HG02610 (cell line): ENCODE measurements around the gene TDRD10.

Experiments used
- ATAC-seq: cut with Tn5 transposase; IDR thresholded peaks from one replicate; pipeline ENCODE4 v1.9.1; 2021; ENCODE audit warnings: mild to moderate bottlenecking, moderate library complexity; ENCODE audit not compliant: unreplicated experiment

TDRD10 gene, protein sequence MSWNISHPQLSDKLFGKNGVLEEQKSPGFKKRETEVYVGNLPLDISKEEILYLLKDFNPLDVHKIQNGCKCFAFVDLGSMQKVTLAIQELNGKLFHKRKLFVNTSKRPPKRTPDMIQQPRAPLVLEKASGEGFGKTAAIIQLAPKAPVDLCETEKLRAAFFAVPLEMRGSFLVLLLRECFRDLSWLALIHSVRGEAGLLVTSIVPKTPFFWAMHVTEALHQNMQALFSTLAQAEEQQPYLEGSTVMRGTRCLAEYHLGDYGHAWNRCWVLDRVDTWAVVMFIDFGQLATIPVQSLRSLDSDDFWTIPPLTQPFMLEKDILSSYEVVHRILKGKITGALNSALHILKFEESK

DNA sequence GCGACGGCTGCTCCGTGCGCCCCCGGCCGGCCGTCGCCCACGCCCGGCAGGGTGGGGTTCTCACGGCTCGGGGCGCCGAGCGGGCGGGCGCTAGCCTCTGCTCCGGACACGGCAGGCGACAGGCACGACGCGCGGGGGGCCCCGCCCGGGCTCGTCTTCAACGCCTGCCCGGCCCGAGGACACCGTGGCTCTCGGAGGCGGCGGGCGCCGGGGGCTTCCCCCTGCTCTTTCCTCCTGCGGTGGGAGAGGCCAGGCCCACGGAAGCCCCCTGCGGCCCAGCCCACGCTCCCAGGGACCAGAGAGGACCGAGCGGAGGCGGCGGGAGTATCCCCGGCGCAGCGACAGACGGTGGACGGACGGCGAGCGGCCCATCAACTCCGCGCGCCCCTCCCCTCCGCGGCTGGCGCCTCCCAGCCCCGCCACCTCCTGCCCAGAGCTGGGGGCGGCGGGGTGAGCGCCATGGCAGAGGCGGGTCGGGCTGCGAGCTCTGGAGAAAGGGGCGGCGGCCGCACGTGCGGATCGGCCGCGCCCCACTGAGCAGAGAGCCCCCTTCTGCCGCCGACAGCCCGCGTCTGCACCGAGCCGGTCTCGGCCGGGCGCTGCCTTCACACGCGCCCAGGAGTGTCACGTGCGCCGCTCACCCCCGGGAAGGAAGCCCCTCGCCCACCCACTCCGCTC is at the start of gene TDRD10, which contains the start of gene SHE:
TDRD10 (plus strand) TSS at position 154 of the 678 bp plus-strand sequence. CDS start 4,685 bp downstream, outside the sequence.
SHE (minus strand) TSS at position 347 of the 678 bp plus-strand sequence. CDS start 386 bp downstream, outside the sequence.
- no peak for ATAC-seq

DNA sequence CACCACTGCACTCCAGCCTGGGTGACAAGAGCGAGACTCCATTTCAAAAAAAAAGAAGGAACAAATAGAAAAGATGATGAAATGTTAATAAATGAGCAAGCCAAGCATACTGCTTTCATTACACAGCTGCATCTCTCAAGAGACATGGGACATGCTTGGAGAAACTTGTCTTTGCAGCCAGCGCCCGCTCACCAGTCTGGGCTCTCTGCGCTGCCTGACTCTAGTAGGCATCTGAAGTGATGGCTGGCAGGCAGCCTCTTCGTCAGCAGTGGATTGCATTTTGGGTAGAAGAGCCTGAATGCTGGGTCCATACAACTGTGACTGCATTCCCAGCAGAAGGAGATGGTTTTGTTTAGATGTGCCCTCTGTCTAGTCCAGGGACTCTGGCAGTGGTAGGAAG is 48.9 kb upstream of the TDRD10 start:
- no peak for ATAC-seq

DNA sequence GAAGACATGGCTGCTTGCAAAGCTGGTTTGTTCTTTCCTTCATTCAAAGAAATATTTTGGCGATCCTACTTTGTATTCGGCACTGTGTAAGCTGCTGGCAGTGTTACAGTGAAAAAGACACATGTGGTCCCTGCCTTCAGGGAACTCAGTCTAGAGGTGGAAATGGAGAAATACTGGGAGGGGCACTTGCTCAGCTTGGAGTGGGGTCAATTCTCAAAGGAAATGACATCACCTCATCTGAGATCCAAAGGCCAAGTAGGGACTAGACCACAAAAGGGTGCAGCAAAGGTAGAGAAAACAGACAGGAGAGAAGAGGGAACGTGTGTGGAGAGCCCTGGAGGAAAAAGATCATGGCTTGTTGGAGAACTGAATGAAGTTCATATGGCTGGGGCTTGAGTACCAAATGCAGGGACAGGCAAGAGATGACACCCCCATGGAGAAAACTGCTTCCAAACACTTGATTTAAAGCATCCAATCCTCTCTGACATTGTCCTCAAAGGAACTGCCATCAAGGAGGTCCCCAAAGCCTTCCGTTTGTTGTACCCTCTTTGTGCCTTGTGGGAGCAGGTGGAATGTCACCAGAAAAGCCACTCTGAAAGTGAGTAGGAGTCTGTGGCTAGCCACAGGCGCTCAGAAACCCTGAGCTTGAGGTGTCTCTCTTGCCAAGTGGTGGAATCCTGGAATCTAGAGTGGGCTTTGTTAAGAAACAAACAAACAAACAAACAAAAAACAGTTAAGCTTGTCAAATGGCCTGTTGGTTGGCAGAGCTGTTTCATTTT is 48.3 kb upstream of the TDRD10 start:
- no peak for ATAC-seq

DNA sequence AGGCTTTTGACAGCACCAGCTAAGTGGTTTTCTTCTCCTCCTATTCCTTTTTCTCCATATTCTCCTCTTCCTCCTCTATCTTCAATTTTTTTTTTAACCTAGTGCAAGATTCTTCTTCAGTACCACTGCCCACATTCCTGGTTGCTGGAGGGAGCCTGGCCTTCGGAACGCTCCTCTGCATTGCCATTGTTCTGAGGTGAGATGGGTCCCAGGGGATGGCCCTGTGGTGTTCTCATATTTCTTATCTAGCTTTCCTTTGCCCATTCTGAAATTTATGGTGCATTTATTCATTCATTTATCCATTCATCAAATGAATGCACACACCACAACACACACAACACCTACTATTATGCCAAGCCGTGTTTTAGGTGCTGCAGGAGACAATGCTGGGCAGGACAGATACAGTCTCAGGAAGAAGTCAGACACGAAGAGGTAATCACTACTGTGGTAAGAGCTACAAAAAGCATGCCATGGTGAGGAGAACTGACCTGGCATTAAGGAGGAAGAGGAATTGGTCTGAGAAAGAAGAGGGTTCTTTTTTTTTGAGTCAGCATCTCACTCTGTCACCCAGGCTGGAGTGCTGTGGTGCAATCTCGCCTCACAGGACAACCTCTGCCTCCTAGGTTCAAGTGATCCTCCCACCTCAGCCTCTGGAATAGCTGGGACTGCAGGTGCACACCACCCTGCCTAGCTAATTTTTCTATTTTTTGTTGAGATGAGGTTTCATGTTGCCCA is 47.5 kb upstream of the TDRD10 start:
- ATAC-seq = no peak

DNA sequence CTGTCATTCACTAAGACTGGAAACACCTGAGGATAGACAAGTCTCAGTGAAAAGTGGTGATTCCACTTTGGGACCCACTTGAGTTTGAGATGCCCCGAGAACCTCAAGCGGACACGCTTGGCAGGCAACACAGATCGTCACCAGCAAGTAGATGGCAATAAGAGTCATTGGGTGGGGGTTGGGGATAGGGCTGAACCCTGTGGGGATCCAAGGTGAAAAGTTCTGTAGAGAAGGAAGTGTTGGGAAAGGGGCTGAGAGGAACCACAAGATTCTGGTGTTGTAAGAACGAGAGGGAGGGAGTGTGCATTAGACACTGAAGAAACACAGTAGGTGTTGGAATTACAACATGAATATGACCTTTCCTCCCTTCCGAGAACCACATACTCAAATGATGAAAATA is 45.4 kb upstream of the TDRD10 start:
- ATAC-seq = no peak

DNA sequence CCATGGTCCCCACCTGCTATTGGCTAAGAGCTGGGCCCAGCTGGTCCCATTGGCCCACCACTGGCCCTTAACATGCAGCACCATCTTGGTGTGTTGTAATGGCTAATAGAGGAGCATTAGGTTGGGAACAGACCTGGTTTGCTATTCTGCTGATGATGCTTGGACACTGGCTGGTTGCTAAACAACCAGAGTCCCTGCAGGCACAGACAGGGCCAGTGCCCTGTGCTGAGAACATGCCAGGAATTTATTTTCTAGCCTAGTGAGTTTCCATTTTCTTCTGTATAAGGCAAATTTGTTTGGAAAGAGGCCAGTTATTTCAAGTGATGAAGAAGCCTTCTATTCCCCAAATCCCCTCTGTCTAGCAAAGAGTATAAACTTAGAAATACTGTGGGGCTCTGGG is 42.9 kb upstream of the TDRD10 start:
- ATAC-seq = no peak

DNA sequence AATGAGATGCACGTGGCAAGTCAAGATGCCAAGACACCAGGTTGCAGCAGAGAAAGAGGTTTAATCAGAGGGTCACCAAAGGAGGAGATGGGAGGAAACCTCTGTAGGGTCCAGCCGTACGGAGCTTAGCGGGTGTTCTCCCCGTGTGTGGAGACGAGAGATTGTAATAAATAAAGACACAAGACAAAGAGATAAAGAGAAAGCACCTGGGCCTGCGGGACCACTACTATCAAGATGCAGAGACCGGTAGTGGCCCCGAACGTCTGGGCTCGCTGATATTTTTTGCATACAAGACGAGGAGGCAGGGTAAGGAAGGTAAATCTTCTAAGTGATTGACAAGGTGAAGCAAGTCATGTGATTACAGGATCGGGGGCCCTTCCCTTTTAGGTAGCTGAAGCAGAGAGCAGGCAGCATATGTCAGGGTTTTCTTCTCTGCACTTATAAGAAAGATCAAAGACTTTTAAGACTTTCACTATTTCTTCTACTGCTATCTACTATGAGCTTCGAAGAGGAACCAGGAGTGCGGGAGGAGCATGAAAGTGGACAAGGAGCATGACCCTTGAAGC is 41.2 kb upstream of the TDRD10 start:
- no peak for ATAC-seq

DNA sequence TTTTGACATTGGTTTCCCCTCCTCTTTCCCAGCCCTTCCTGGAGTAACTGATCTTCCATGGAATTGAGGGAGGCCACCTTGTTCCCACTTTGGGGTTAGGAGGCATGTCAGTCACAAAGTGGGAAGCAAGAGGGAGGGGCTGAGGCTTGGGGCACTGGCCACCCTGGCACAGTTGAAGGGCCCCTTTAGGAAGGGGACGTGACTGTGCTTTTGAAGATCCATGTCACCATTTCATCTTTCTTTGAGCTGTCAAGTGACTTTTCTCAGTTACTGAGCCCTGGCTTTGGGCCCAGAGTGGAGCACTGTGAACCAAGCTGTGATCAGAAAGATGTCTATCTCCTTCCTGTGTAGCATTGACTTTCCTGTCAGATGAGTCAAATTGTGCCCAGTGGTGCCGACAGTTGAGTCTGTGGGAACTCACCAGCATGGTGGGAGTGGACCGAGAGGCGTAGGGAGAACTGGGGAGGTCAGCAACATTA is 38.5 kb upstream of the TDRD10 start:
- ATAC-seq = peak; percentile 67

DNA sequence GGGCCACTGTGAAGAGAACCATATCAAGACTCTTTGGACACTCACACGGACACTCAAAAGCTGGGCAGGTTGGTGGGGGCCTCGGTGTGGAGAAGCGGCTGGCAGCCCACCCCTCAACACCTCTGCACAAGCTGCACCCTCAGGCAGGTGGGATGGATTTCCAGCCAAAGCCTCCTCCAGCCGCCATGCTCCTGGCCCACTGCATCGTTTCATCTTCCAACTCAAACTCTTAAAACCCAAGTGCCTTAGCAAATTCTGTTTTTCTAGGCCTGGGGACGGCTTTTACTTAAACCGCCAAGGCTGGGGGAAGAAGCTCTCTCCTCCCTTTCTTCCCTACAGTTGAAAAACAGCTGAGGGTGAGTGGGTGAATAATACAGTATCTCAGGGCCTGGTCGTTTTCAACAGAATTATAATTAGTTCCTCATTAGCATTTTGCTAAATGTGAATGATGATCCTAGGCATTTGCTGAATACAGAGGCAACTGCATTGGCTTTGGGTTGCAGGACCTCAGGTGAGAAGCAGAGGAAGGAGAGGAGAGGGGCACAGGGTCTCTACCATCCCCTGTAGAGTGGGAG is 36.3 kb upstream of the TDRD10 start:
- ATAC-seq = no peak

DNA sequence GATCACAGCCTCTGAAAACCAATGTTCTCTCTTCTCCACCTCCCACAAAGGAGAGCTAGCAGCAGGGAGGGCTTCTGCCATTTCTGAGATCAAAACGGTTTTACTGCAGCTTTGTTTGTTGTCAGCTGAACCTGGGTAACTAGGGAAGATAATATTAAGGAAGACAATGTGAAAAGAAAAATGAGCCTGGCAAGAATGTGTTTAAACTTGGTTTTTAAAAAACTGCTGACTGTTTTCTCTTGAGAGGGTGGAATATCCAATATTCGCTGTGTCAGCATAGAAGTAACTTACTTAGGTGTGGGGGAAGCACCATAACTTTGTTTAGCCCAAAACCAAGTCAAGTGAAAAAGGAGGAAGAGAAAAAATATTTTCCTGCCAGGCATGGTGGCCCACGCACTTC is 35.8 kb upstream of the TDRD10 start:
- ATAC-seq = no peak

DNA sequence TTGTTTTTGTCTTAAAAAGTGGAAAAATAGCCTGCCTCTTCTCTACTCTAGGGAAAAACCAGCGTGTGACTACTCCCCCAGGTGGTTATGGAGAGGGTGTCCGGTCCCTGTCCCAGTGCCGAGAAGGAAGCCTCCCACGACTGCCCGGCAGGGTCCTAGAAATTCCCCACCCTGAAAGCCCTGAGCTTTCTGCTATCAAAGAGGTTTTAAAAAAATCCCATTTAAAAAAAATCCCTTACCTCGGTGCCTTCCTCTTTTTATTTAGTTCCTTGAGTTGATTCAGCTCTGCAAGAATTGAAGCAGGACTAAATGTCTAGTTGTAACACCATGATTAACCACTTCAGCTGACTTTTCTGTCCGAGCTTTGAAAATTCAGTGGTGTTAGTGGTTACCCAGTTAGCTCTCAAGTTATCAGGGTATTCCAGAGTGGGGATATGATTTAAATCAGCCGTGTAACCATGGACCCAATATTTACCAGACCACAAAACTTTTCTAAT is 35.0 kb upstream of the TDRD10 start:
- ATAC-seq = no peak

DNA sequence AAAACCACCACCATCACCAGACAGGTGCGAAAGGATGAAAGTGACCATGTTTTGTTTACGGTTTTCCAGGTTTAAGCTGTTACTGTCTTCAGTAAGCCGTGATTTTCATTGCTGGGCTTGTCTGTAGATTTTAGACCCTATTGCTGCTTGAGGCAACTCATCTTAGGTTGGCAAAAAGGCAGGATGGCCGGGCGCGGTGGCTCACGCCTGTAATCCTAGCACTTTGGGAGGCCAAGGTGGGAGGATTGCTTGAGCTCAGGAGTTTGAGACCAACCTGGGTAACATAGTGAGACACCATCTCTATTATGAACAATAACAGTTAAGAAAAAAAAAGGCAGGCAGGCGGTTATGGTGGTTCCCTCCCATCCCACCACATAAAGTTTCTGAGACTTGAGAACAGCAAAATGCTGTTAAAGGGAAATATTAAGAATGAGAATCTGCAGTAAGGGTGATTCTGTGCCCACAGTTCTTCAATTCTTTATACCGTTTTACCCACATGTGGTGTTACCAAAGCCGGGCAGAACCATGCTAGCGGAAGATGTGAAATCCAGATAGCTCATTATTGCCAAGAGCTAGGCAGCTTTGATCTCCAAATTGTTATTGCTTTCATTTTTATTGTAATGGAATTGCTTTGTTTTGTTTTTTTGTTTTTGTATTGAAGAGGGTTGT is 34.5 kb upstream of the TDRD10 start:
- ATAC-seq = no peak

DNA sequence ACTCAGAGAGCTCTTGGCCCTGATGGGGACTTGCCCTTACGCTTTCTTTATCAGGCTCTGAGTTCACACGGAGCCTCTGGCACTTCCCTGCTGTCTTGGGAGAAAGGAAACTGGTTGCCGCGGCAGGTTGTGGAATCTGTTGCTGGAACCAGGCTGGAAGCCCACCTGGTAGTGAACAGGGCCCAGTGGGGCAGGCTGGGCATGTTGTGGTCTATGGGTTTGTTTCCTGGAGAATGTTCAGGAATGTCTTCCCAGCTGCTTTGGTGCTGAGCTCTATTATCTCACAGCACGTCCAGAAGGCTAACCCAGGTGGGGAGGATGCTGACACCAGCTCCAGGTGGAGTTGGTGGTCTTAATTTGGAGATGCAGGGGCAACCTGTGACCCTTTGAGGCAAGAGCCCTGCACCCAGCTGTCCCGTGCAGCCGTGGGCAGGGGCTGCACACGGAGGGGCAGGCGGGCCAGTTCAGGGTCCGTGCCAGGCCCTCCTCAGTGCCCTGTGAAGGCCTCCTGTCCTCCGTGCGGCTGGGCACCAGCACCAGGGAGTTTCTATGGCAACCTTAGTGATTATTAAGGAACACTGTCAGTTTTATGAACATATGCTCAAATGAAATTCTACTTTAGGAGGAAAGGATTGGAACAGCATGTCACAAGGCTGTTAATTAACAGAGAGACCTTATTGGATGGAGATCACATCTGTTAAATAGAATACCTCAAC is 33.3 kb upstream of the TDRD10 start:
- no peak for ATAC-seq

DNA sequence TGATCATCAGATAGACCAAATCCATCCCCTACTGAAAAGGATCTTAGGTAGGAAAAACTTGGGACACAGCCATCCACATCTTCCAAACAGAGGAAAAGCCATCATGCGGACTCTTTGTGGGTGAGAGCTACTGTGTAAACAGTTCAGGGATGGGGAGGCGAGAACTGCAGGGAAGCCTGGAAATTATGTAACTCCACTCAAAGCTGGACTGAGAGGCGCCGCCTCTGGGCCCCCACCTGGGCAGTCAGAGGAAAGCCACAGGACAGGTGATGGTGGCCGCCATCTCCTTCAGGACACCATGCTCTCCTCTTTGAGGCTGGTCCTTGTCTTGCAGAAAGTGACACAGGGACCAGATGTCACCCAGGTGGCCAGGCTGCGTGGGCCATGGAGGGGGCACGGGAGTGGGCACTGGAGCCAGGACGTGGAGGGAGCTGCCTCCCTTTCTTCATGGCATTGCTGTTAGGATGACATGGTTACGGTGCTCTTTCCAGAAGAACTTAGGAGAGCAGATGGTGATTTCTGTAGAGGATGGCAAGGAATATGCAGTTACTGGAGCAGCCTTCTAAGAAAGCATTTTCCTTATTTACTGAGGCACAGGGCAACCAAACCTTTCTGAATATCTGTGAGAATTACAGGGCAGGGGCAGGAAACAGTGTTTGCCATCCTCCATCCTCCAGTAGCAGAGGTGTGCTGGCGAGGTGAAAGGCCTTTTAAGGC is 32.0 kb upstream of the TDRD10 start:
- no peak for ATAC-seq

DNA sequence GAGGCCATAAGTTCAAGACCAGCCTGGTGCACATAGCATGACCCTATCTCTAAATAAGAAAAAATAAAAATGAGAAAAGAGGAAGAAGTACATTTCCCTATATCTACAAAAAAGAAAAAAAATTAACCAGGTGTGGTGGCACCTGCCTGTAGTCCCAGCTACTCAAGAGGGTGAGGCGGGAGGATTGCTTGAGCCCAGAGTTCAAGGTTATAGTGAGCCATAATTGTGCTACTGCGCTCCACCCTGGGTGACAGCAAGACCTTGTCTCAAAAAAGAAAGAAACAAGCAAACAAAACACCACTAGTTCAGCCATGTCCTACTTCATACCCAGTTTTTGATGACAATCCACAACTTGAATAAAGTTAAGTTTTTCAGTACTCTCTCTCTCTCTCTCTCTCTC is 30.7 kb upstream of the TDRD10 start:
- no peak for ATAC-seq

DNA sequence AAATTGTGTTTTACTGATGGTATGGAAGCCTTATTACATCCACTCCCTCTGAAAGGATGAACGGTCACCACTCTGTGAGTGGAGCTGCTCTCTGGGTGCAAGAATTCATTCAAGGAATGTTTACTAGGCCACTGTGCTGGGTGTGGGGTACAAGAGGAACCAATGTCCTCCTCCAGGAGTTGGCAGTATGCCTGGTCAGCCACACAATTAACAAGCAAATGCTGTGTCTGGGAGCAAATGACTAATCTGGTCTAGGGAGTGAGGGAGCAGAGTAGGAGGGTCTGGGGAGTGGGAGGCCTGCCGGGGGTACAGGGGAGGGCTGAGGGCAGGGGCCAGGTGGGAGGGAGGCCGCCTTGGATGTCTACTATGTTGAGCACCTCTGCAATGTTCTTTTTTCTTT is 27.2 kb upstream of the TDRD10 start:
- no peak for ATAC-seq

DNA sequence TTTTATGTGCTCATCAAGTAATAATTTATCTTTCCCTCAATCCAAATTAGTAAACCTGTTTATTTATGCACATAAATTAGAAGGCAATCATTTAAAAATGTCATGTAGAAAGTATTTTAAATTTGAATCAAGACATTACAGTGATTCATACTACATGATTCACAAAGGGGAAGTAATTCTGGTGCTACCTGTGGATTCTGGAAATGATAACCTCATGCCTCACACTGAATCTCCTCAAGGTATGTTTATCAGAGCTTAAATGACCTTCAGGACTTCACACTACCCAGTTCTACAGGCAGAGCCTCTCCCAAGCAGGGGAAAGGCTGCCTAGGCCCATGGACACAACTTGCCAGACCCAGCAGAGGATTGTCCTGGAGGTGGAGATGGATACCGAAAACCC is 25.2 kb upstream of the TDRD10 start:
- no peak for ATAC-seq

DNA sequence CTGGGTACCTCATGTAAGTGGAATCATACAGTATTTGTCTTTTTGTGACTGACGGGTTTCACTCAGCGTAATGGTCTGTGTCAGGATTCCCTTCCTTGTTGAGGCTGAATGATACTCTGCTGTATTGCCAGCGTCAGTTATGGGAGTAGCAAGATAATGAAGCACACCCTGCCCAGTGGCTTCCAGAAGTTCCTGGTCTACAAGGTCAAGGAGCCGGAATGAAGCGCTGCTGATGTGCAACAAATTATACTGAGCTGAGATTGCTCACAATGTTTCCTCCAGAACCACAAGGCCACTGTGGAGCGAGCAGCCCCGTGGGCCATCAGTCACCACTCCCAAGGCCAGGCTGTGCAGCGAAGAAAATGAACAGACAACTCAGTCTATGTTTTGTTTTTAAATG is 24.0 kb upstream of the TDRD10 start:
- ATAC-seq = no peak
